ENCODE results near the gene MCOLN3. TPM values are rescaled to one million over a fixed set of nuclear protein-coding genes. Genes with fewer than 3 reads are reported as not detected.

Gene MCOLN3
- total RNA-seq, 1 donor from 2014 or later = 23.7 TPM

- H3K36me3 Mint-ChIP-seq (ENCODE audit: insufficient read depth) = no peaks in the 10 kb centered on the region
- no peak overlapping the region for H3K4me3 Mint-ChIP-seq (ENCODE audit: low read depth)
- no peak overlapping the region for H3K27ac Mint-ChIP-seq
- H3K4me1 Mint-ChIP-seq (ENCODE audit: low read depth) = no peaks in the 10 kb centered on the region
- peaks cover 5% of the 10 kb centered on the region for H3K27me3 Mint-ChIP-seq
- H3K9me3 Mint-ChIP-seq (ENCODE audit: low read depth) = peaks cover 4% of the 10 kb centered on the region
- TF ChIP-seq, protein P1, sequence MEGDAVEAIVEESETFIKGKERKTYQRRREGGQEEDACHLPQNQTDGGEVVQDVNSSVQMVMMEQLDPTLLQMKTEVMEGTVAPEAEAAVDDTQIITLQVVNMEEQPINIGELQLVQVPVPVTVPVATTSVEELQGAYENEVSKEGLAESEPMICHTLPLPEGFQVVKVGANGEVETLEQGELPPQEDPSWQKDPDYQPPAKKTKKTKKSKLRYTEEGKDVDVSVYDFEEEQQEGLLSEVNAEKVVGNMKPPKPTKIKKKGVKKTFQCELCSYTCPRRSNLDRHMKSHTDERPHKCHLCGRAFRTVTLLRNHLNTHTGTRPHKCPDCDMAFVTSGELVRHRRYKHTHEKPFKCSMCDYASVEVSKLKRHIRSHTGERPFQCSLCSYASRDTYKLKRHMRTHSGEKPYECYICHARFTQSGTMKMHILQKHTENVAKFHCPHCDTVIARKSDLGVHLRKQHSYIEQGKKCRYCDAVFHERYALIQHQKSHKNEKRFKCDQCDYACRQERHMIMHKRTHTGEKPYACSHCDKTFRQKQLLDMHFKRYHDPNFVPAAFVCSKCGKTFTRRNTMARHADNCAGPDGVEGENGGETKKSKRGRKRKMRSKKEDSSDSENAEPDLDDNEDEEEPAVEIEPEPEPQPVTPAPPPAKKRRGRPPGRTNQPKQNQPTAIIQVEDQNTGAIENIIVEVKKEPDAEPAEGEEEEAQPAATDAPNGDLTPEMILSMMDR (IDR thresholded peaks at IDR 0.05; ENCODE audit: unreplicated experiment) = no peak
- DNase-seq (ENCODE audit: low spot score, unreplicated experiment) = no peak
These were observed 74.6 kb downstream of the MCOLN3 start for GRCh38 chr1:84973498-84974334.

GRCh38 chr1:84972377-84972987 lies 75.8 kb downstream of the MCOLN3 start:
- Mint-ChIP-seq H3K4me1 (ENCODE audit: low read depth) (no peaks in the 10 kb centered on the region), H3K9me3 (ENCODE audit: low read depth) (no peaks in the 10 kb centered on the region), H3K36me3 (ENCODE audit: insufficient read depth) (no peaks in the 10 kb centered on the region), H3K4me3 (ENCODE audit: low read depth) (no peak overlapping the region), H3K27me3 (no peaks in the 10 kb centered on the region), H3K27ac (no peak overlapping the region)
- TF ChIP-seq, protein P1 (IDR thresholded peaks at IDR 0.05; ENCODE audit: unreplicated experiment) = no peak
- DNase-seq (ENCODE audit: low spot score, unreplicated experiment) = no peak

GRCh38 chr1:84971957-84972356 lies 76.3 kb downstream of the MCOLN3 start:
- no peak overlapping the region for H3K27ac Mint-ChIP-seq
- H3K9me3 Mint-ChIP-seq (ENCODE audit: low read depth) = no peaks in the 10 kb centered on the region
- H3K27me3 Mint-ChIP-seq = no peaks in the 10 kb centered on the region
- TF ChIP-seq, protein P1 (IDR thresholded peaks at IDR 0.05; ENCODE audit: unreplicated experiment) = no peak
- no peak for DNase-seq (ENCODE audit: low spot score, unreplicated experiment)
- no peak overlapping the region for H3K4me3 Mint-ChIP-seq (ENCODE audit: low read depth)
- H3K4me1 Mint-ChIP-seq (ENCODE audit: low read depth) = no peaks in the 10 kb centered on the region
- H3K36me3 Mint-ChIP-seq (ENCODE audit: insufficient read depth) = no peaks in the 10 kb centered on the region

GRCh38 chr1:84969489-84970250 lies 78.6 kb downstream of the MCOLN3 start:
- H3K4me1 Mint-ChIP-seq (ENCODE audit: low read depth) = no peaks in the 10 kb centered on the region
- TF ChIP-seq, protein P1 (IDR thresholded peaks at IDR 0.05; ENCODE audit: unreplicated experiment) = no peak
- H3K27me3 Mint-ChIP-seq = no peaks in the 10 kb centered on the region
- H3K4me3 Mint-ChIP-seq (ENCODE audit: low read depth) = no peak overlapping the region
- H3K9me3 Mint-ChIP-seq (ENCODE audit: low read depth) = no peaks in the 10 kb centered on the region
- H3K36me3 Mint-ChIP-seq (ENCODE audit: insufficient read depth) = no peaks in the 10 kb centered on the region
- DNase-seq (ENCODE audit: low spot score, unreplicated experiment) = no peak
- H3K27ac Mint-ChIP-seq = no peak overlapping the region

DNA sequence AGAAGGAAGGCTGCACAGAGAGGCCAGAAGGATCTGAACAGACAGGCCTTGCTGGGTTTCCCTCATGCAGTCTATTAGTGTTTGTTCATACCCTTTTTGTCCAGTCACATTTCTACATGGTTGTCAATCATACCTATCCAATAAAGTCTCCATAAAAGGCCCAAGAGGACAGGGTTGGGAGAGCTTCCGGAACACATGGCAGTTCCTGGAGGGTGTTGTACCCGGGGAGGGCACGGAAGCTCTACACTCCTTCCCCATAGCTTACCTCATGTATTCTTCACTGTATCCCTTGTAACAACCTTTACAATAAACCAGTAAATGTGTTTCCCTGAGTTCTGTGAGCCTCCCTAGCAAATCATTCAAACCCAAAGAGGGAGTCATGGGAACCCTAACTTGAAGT lies 79.4 kb downstream of the MCOLN3 start:
- Mint-ChIP-seq H3K9me3 (ENCODE audit: low read depth) (no peaks in the 10 kb centered on the region), H3K4me3 (ENCODE audit: low read depth) (no peak overlapping the region), H3K4me1 (ENCODE audit: low read depth) (no peaks in the 10 kb centered on the region), H3K36me3 (ENCODE audit: insufficient read depth) (no peaks in the 10 kb centered on the region), H3K27me3 (no peaks in the 10 kb centered on the region), H3K27ac (no peak overlapping the region)
- TF ChIP-seq, protein P1 (IDR thresholded peaks at IDR 0.05; ENCODE audit: unreplicated experiment) = no peak
- no peak for DNase-seq (ENCODE audit: low spot score, unreplicated experiment)
